HG03025 (cell line): ENCODE data around the gene GPR151.

Experiments
- ATAC-seq: cut with Tn5 transposase; IDR thresholded peaks from one replicate; pipeline ENCODE4 v1.9.1; 2021; ENCODE audit warnings: mild to moderate bottlenecking, moderate library complexity; ENCODE audit not compliant: unreplicated experiment, low FRiP score

The GPR151 gene

DNA sequence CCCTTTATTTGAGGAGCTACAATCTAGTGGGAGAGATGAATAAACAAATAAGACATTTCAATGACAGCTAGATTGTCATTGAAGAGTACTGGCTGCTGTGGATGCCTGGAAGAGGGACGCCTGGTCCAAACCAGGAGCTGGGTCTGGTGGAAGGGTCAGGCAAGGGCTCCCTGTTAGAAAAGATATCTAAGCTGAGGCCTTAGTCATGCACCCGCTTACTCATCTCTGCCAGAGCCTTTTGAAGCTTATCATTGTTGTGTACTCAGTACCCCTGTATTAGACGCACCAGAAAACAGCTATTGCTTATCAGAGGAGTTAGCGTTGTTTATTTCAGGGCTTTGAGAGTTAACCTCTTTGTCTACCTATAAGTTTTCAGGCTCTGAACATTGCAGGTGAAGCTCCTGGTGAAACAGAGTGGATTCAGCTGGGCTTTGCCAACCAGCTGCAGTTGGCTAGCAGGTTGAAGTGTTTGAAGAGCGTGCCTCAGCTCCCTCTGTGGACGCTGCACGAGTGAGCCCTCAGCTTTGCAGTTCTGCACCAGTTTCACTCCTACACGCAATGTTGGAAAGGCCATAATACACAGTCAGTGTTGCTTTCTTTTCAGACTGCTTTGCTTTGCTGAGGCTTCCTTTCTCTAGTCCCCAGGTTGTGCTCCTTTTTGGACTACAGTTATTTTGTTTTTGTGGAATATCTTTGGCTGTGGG is 5.6 kb upstream of the GPR151 start:
- no peak for ATAC-seq

GRCh38 chr5:146520731-146521130 is 4.7 kb upstream of the GPR151 start:
- no peak for ATAC-seq

- no peak for ATAC-seq
Measured at GRCh38 chr5:146519554-146519953, 3.6 kb upstream of the GPR151 start.

DNA sequence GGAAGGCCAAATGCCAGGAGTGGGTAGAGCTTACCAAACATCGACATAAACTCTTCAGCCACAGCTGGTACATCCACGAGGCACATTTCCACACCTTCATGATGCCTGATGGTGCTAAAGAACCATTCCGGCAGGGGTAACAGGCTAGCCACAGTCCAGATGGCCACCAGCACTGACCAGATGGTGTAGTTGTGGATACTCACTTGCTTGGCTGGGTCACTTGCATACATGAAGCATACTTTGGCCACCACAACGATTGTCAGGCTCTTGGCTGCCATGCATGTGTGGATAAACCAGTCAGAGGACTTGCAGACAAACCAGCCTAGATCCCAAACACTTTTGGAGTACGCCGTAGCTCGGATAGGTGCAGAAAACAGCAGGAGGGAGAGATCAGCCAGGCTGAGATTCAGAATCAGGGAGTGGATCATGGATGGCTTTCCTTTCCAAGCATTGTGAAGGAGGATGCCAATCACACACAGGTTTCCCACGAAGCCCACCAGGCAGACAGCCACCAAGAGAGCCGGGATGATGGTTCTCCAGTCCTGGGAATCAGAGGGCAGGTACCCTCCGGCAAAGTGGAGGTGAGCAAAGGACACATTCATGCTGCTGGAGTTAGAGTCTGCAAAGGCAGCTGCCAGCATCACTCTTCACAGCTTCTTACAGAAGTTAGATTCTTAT is 378 bp downstream of the GPR151 start:
- ATAC-seq = no peak

DNA sequence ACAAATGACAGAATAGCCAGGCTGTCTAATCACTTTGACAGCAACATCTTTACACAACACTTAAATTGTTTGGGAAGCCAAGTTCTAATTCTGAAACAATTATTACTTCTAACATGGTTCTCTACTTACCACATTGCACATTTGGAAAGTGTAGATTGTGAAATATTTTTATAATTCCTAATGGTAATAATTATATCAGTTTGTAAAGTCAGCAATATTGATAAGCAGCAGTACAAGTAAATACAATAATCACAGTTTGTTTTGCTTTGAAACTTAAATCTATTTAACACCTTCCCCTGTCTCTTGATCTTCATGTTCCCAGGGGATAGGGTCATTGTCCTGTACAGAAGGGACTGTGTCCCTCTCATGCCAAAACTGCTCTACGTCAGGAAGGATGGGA is 1.4 kb downstream of the GPR151 start:
- no peak for ATAC-seq

DNA sequence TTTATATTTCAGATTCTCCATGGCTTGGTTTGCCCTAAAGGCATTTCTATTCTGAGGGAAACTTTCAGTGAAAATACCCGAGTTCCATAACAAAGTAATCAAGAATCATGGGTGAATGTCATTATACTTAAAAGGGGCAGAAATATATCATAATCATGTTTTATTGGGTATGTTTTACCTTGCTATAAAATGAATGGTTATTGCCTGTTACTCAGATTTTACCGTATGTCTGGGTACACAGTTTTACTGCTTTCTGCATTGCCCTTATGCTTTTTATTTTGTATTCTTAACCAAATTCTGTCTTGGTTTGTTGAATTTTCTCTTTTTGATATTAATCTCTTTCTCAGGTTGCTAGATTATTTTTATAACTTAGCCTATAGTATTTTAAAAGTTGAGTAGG is 2.5 kb downstream of the GPR151 start:
- ATAC-seq = no peak

- ATAC-seq = no peak
Measured at GRCh38 chr5:146510559-146511125, 5.3 kb downstream of the GPR151 start.

DNA sequence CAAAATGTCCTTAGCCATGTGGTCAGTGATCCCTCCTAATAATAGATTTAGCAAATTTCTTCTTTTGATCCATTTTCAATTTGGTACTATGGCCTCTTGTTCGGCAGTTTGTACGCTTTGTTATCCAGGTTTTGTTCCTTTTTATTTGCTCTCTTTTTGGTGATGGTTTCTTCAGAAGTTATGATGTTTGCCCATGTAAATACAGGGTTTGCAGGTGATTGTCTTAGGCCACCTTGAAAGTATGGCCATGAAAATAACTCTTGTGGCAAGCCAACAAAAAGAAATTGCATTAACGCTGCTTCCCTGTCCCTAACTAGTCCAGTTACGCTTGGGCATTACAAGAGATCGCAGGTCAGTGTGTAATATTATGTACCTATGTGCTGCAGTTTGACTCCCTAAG is 8.6 kb downstream of the GPR151 start:
- no peak for ATAC-seq

- ATAC-seq = no peak
Measured at GRCh38 chr5:146499680-146500079, 16.3 kb downstream of the GPR151 start.

GRCh38 chr5:146494656-146495055 is 21.3 kb downstream of the GPR151 start:
- no peak for ATAC-seq

DNA sequence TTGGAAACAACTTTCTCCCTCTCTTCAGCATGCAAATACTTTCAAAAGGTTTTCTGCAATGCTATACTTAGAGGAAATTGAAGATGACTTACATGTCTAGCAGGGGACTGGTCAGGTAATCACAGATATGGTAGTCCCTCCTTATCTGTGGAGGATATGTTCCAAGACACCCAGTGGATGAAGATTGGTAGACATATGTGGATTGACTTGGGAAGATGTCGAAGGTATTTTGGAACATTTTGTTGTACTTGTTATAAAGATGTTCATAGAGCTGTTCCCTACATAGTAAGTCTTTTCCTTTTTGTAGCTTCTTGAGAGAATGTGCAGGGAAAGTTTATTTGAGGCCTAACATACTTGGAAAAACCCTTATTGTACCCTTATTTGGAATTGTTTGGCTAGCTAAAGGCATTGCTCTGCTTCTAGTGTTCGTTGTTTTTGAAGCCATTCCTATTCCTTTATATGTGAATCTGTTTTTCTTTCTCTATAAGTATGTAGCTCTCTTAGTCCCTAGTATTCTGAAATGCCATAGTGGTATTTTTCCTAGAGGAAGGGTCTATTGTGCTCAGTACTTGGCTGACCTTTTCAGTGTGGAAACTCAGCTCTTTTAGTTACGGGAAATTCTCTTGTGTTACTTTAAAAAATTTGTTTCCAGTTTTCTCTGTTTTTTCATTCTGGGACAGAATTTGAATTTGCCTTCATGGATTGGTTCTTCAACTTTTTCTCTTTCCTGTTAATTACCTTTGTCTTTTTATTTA is 25.7 kb downstream of the GPR151 start:
- ATAC-seq = no peak

- ATAC-seq = no peak
Measured at GRCh38 chr5:146484714-146485391, 31.1 kb downstream of the GPR151 start.

GRCh38 chr5:146482775-146483174 is 33.2 kb downstream of the GPR151 start:
- ATAC-seq = no peak

DNA sequence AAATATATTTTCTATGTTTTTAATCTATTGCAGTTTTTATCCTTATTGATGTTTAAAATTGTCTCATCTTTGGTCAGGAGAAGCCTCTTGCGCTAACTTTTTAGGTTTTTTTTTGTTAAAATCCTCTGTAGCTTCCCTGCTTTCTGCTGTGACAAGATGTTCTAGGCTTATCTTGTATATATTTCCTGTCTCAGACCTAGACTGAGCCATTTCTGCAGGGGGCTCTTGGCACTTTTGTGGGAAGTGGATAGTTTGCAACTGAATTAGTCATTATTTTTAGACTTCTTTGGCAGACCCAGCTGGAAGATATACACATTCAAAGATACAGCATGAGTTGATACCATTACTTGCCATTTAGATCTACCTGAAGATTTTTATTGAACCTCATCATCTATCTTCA is 40.1 kb downstream of the GPR151 start:
- ATAC-seq = no peak

- no peak for ATAC-seq
Measured at GRCh38 chr5:146475190-146475780, 40.7 kb downstream of the GPR151 start.

DNA sequence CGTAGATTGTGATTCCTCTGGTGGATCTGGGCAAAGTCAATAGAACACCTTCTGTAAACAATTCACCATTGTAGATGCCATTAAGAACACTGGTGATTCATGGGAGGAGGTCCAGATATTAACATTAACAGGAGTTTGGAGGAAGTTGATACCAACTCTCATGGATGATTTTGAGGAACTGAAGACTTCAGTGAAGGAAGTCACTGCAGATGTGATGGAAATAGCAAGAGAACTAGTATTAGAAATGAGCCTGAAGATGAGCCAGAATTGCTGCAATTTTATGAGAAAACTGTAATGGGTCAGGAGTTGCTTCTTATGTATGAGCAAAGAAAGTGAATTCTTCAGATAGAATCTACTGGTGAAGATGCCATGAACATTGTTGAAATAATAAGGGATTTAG is 41.9 kb downstream of the GPR151 start:
- no peak for ATAC-seq

DNA sequence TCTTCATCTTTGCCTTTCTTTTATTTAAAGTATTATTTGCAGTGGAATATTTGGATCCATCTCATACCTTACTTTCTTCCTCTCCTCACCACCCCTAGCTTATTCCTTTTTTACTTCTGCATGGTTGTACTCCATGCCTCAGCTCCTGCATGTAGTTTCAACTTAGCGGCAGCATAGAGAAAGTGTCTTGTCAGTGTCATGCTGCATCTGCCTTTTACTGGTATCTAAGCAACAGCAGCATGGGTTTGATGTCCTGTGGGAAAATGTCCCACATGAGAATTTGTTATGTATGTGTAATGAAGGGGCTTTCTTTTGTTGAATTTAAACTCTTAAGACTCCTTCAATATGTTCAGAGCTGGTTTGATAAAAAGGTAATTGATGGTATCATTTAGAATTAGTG is 48.2 kb downstream of the GPR151 start:
- no peak for ATAC-seq

DNA sequence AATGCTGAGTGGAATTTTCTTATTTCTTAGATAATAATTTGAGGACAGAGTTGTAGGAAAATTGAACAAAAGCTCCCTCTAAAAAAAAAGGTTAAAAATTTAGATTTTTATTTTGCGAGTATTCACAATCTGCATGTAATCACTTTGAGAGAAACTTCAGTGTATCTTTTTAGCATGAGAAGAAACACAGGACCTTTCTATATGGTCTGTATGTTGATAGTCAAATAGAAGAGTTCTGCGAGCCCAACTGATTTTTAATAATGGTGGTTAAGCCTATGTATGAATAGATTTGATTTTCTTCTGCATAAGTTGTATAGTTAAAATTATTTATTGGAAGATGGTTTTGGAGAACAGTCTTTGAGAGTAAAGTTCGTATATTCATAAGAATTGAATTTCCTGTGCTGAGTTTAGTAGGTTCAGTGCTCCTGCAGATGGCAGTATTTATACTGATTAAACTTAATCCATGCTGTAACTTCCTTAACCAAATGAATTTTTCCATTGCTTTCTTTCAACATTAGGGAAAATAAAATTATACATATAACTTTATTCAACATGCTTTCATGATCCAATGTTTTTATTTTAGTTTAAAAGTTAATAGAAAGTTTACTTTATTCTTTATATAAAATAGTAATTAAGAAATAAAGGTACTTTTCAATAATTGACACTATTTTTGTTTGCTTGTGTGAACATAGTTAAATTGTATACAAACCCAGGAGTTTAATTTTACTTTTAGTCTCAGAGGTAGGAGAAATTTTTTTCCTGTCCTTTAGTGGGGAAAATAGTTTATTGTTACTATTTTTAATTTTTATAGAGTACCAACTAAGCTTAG is 49.3 kb downstream of the GPR151 start:
- ATAC-seq = no peak

DNA sequence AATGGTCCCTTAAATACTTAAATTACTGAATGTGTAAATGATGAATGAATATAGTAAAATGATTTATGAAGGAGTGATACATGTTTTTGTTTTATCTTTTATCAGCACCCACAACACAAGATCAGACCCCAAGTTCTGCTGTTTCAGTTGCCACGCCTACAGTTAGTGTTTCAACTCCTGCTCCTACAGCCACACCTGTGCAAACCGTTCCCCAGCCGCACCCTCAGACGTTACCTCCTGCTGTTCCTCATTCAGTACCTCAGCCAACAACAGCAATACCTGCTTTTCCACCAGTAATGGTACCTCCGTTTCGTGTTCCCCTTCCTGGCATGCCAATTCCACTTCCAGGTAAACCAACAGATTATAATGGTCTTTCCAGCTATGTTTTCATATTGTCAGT is 52.5 kb downstream of the GPR151 start:
- no peak for ATAC-seq
